SK-N-MC (cell line): ENCODE data around the gene TNFSF15.

Experiments used
- EZH2 ChIP-seq: fragments of 200-600 bp; sonication (generic); IDR thresholded peaks from one replicate; pipeline ENCODE4 v1.6.1; 2017; ENCODE audit warnings: antibody characterized with exemption
- POLR2AphosphoS5 ChIP-seq: IDR thresholded peaks from 2 replicates; pipeline ENCODE4 v1.6.1; 2012; ENCODE audit warnings: mild to moderate bottlenecking, low read depth, low read length, borderline replicate concordance

DNA sequence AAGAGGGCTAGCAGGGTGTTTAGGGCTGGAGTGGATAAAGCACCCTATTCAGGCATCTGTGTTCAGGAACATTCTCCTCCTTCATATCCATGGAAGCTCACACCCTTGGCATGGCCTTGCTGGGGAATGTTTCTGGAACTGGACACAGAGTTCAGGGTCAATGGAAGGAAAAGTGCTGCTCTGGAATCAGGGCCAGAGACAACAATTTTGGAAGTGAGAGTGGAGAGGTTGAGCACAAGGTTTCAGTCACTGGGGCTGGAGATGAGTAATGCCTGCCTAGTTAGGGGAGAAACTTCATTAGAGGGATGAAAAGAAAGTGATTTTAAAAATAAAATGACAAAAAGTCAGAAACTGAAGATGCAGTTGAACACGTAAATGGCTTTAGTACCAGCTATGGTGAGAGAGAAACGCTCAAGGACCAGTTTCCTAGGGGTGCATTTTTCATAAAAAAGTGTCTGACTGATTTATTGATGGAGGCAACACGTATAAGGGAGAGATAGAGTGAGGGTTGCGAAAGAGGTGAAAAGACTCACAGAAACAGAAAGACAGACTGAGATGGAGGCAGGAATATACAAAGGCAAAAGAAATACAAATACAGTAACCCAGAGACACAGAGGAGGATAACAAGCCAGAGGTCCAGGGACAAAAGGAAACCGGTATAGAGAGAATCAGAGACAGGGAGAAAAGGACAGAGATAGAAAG is 8.0 kb upstream of the TNFSF15 start:
- TF ChIP-seq EZH2 = no peak
- no peak for TF ChIP-seq POLR2AphosphoS5
